Activated naive CD4-positive, alpha-beta T cell treated with anti-CD3 and anti-CD28 coated beads, Interleukin-2, amount 50 U/mL, for 72 hours (primary cell): ENCODE results near the gene UNC5A. TPM values are rescaled to one million over a fixed set of nuclear protein-coding genes. Genes with fewer than 3 reads are reported as not detected.
"Not testable (repeated sequence)": the region's sequence is repeated elsewhere in the genome, so short reads cannot be mapped to it uniquely, and the experiment has no call there.

ENCODE experiments used
- ATAC-seq, 2 donors: fragments of 150-1000 bp; cut with Tn5 transposase; 2 replicates each; pipeline ENCODE4 v1.10.0; 2021; ENCODE audit warnings: mild to moderate bottlenecking in 2 of 2, moderate library complexity in 2 of 2
- DNase-seq, 2 donors: peaks; one replicate each; pipeline ENCODE4 v3.0.0; 2021 to 2022; ENCODE audit warnings: low spot score in 2 of 2
- H3K27ac Mint-ChIP-seq, 2 donors: one replicate each; pipeline ENCODE4 v1.8.0; 2022; ENCODE audit warnings: mild to moderate bottlenecking in 2 of 2, mixed read lengths in 2 of 2
- H3K36me3 Mint-ChIP-seq, 2 donors: one replicate each; pipeline ENCODE4 v1.8.0; 2022; ENCODE audit warnings: mixed read lengths in 2 of 2
- H3K9me3 Mint-ChIP-seq, 2 donors: one replicate each; pipeline ENCODE4 v1.8.0; 2022; ENCODE audit warnings: mixed read lengths in 2 of 2
- total RNA-seq, 2 donors: library from RNA; stranded (reverse); gene quantifications; one replicate each; pipeline ENCODE4 v1.2.3, GENCODE V29; 2022

UNC5A gene
- total RNA-seq, 2 donors from 2014 or later = 0.08 TPM; not detected in 1

- Mint-ChIP-seq H3K27ac (no peak overlapping the region), H3K9me3 (no peaks in the 10 kb centered on the region), H3K36me3 (no peaks in the 10 kb centered on the region)
- DNase-seq (no peak), ATAC-seq (no peak)
These were observed 50.0 kb downstream of the UNC5A start for GRCh38 chr5:176860381-176860780.

- DNase-seq (no peak), ATAC-seq (no peak)
- Mint-ChIP-seq H3K27ac (no peak overlapping the region), H3K9me3 (no peaks in the 10 kb centered on the region), H3K36me3 (no peaks in the 10 kb centered on the region)
These were observed 50.9 kb downstream of the UNC5A start for GRCh38 chr5:176861276-176861675.

GRCh38 chr5:176862330-176862995, 52.1 kb downstream of the UNC5A start:
- H3K9me3 Mint-ChIP-seq = no peaks in the 10 kb centered on the region
- ATAC-seq (no peak), DNase-seq (no peak)
- H3K27ac Mint-ChIP-seq = no peak overlapping the region
- no peaks in the 10 kb centered on the region for H3K36me3 Mint-ChIP-seq

GRCh38 chr5:176863041-176863764, 52.8 kb downstream of the UNC5A start:
- H3K9me3 Mint-ChIP-seq = no peaks in the 10 kb centered on the region
- ATAC-seq = no peak
- no peaks in the 10 kb centered on the region for H3K36me3 Mint-ChIP-seq
- H3K27ac Mint-ChIP-seq = no peak overlapping the region
- no peak for DNase-seq

GRCh38 chr5:176863765-176864098, 53.4 kb downstream of the UNC5A start:
- H3K36me3 Mint-ChIP-seq = no peaks in the 10 kb centered on the region
- ATAC-seq (no peak), DNase-seq (no peak)
- no peak overlapping the region for H3K27ac Mint-ChIP-seq
- no peaks in the 10 kb centered on the region for H3K9me3 Mint-ChIP-seq

- ATAC-seq (no peak), DNase-seq (no peak)
- Mint-ChIP-seq H3K27ac (no peak overlapping the region), H3K9me3 (no peaks in the 10 kb centered on the region), H3K36me3 (no peaks in the 10 kb centered on the region)
These were observed 54.4 kb downstream of the UNC5A start for GRCh38 chr5:176864755-176865154.

GRCh38 chr5:176865964-176866363, 55.6 kb downstream of the UNC5A start:
- H3K27ac Mint-ChIP-seq = no peak overlapping the region
- no peaks in the 10 kb centered on the region for H3K36me3 Mint-ChIP-seq
- DNase-seq (no peak), ATAC-seq (no peak)
- no peaks in the 10 kb centered on the region for H3K9me3 Mint-ChIP-seq

GRCh38 chr5:176866707-176867310, 56.5 kb downstream of the UNC5A start:
- Mint-ChIP-seq H3K36me3 (no peaks in the 10 kb centered on the region), H3K9me3 (no peaks in the 10 kb centered on the region), H3K27ac (no peak overlapping the region)
- ATAC-seq (no peak), DNase-seq (no peak)

GRCh38 chr5:176868126-176868525, 57.8 kb downstream of the UNC5A start:
- no peak for ATAC-seq
- H3K27ac Mint-ChIP-seq = no peak overlapping the region

GRCh38 chr5:176868731-176869130, 58.4 kb downstream of the UNC5A start:
- H3K9me3 Mint-ChIP-seq = peaks cover 0 to 5% of the 10 kb centered on the region in 2 donors
- DNase-seq (no peak), ATAC-seq (no peak)
- H3K36me3 Mint-ChIP-seq = peaks cover 0 to 8% of the 10 kb centered on the region in 2 donors
- no peak overlapping the region for H3K27ac Mint-ChIP-seq

More at GRCh38 chr5:176868126-176868525, 57.8 kb downstream of the UNC5A start:
- Mint-ChIP-seq H3K9me3 (peaks cover 0 to 2% of the 10 kb centered on the region in 2 donors), H3K36me3 (peaks cover 0 to 2% of the 10 kb centered on the region in 2 donors)
- no peak for DNase-seq

GRCh38 chr5:176869501-176870109, 59.2 kb downstream of the UNC5A start:
- peaks cover 0 to 5% of the 10 kb centered on the region in 2 donors for H3K9me3 Mint-ChIP-seq
- no peak for ATAC-seq
- DNase-seq = no peak
- H3K27ac Mint-ChIP-seq = no peak overlapping the region
- peaks cover 0 to 12% of the 10 kb centered on the region in 2 donors for H3K36me3 Mint-ChIP-seq

- DNase-seq = no peak
- Mint-ChIP-seq H3K9me3 (peaks cover 0 to 5% of the 10 kb centered on the region in 2 donors), H3K27ac (no peak overlapping the region), H3K36me3 (peaks cover 0 to 12% of the 10 kb centered on the region in 2 donors)
- no peak for ATAC-seq
These were observed 59.8 kb downstream of the UNC5A start for GRCh38 chr5:176870110-176870591.

- DNase-seq, H3K27ac Mint-ChIP-seq, ATAC-seq, H3K9me3 Mint-ChIP-seq: not testable (repeated sequence)
- H3K36me3 Mint-ChIP-seq = peaks cover 0 to 12% of the 10 kb centered on the region in 2 donors
These were observed 60.3 kb downstream of the UNC5A start for GRCh38 chr5:176870644-176871043.

GRCh38 chr5:176872586-176872985, 62.2 kb downstream of the UNC5A start:
- H3K9me3 Mint-ChIP-seq, H3K27ac Mint-ChIP-seq, DNase-seq, ATAC-seq: not testable (repeated sequence)
- peaks cover 0 to 12% of the 10 kb centered on the region in 2 donors for H3K36me3 Mint-ChIP-seq

- H3K9me3 Mint-ChIP-seq, DNase-seq, ATAC-seq: not testable (repeated sequence)
- Mint-ChIP-seq H3K36me3 (peaks cover 0 to 12% of the 10 kb centered on the region in 2 donors), H3K27ac (peak overlapping the region; percentile 38 to 66)
These were observed 62.7 kb downstream of the UNC5A start for GRCh38 chr5:176873011-176873410.

GRCh38 chr5:176873541-176874172, 63.3 kb downstream of the UNC5A start:
- peaks cover 0 to 5% of the 10 kb centered on the region in 2 donors for H3K9me3 Mint-ChIP-seq
- H3K36me3 Mint-ChIP-seq = peaks cover 0 to 12% of the 10 kb centered on the region in 2 donors
- ATAC-seq = no peak
- DNase-seq = no peak
- peak overlapping the region in 1 of 2 donors; percentile 66 for H3K27ac Mint-ChIP-seq
